Stromal cell of bone marrow (primary cell): Measurements from ENCODE around the gene UPK3B.
"Not testable (repeated sequence)": the region's sequence is repeated elsewhere in the genome, so short reads cannot be mapped to it uniquely, and the experiment has no call there.

ENCODE experiments used
- DNase-seq: peaks from one replicate; pipeline ENCODE4 v3.0.0-alpha.2; 2012; ENCODE audit warnings: low read depth

The UPK3B gene

GRCh38 chr7:76509931-76510877 is at the start of gene UPK3B:
UPK3B (plus strand) TSS chr7:76510552; CDS start chr7:76510653, 101 bp downstream.
- no peak for DNase-seq

DNA sequence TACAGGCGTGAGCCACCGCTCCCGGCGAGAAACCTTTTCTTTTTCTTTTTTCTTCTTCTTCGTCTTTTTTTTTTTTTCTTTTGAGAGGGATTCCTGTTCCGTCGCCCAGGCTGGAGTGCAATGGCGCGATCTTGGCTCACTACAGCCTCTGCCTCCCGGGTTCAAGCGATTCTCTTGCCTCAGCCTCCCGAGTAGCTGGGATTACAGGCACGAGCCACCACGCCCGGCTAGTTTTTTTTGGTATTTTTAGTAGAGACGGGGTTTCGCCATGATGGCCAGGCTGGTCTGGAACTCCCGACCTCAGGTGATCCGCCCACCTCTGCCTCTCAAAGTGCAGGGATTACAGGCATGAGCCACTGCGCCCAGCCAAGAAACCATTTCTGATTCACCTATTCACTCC is 49.6 kb upstream of the UPK3B start:
- not testable (repeated sequence) for DNase-seq

DNA sequence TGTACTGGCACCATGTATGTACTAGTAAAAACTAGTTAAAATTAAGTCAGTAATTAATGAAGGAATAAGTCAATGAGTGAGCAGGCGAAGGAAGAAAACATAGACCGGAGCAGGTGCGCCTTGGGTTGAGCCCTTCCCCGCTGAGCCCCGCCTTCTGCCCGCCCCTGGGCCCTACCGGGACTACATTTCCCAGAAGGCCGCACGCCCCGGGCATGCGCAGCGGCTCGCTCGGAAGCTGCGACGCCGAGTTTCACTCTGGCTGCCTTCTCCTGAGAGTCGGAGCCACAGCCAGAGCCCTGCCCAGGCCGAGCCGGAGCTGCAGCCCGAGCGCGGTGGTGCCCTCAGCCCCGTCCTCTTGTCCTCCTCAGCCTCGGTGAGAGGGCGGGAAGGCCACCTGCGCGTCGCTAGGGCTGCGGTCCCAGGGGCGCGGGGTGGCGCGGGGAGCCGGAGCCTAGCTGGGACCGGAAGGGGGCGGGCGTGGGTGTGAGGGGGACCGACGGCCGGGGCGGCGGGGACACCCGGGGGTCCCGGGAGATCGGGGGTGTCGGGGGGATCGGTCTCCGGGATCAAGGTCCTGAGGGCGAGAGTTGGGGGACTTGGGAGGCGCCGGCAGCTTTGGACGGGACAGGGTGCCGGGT is 48.8 kb upstream of the UPK3B start, which contains the start of gene DTX2:
Gene DTX2, plus strand, starts transcription at position 246 of the 638 bp plus-strand sequence. CDS start 18,801 bp downstream, outside the sequence.
- not testable (repeated sequence) for DNase-seq

DNA sequence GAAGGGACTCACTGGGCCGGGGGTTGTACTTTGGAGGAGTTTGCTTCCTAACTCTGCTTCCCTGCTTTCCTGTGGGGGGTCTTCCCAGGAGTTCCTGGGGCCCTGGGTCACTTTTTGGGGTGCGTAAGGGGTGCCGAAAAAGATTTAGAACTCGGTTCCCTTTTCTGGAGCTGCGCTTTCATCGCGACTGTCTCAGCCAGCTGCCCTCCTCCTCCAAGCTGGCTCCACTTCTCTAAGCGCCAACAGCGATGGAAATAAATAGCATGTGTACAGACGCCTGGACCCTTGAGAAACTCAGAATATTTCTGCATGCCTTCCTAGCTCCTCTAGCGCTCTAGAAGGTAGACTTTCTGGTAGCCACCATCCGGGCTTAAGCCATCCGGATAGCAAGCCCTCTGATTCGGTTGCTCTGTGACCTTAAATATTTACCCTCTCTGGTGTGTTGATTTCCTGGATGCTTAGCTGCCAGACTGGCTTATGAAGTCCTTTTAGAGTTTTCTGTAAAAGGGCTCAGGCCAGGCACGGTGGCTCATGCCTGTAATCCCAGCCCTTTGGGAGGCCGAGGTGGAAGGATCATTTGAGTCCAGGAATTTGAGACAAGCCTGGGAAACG is 48.0 kb upstream of the UPK3B start:
- not testable (repeated sequence) for DNase-seq

- DNase-seq = not testable (repeated sequence)
Observed at GRCh38 chr7:76464959-76465358, 45.4 kb upstream of the UPK3B start.

- DNase-seq = not testable (repeated sequence)
Observed at GRCh38 chr7:76465950-76466349, 44.4 kb upstream of the UPK3B start.

- not testable (repeated sequence) for DNase-seq
Observed at GRCh38 chr7:76467743-76468404, 42.5 kb upstream of the UPK3B start.

- not testable (repeated sequence) for DNase-seq
Observed at GRCh38 chr7:76471556-76472221, 38.7 kb upstream of the UPK3B start.

DNA sequence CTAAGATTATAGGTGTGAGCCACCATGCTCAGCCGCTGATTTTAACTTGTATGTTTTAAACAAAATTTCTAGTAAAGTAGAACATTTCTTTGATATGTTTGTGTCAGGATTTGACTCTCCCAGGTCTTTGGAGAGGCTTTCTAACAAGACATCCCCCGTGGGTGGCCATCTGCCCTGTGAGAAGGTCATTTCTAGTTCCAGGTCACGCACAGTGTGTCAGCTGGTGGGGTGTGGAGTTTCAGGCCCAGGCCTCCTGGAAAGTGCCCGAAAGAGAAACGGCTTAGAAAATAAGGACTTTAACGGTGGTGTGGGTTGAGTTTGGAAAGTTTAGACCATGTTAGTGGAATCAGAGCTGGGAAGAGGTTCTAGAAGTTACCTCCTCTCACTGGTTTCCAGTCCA is 37.3 kb upstream of the UPK3B start:
- not testable (repeated sequence) for DNase-seq

DNA sequence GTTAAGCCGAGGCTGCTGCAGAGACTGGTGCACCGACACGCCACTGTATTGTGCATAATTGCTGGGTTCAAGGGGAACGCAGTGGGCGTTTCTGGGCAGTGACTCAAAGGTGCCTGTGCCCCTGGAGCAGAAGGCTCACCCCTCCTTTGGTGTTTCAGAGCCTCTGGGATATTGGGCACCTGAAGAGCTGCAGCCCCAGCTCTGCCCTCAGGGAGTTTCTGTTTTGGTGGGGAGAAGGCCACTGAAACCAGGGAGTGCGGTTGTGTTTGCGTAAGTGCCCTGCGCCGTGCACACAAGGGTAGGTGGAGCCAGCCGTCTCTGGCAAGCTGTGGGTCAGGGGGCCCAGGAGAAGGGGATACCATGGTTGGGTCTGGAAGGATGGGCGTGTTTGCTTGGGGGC is 34.1 kb upstream of the UPK3B start:
- DNase-seq = not testable (repeated sequence)

DNA sequence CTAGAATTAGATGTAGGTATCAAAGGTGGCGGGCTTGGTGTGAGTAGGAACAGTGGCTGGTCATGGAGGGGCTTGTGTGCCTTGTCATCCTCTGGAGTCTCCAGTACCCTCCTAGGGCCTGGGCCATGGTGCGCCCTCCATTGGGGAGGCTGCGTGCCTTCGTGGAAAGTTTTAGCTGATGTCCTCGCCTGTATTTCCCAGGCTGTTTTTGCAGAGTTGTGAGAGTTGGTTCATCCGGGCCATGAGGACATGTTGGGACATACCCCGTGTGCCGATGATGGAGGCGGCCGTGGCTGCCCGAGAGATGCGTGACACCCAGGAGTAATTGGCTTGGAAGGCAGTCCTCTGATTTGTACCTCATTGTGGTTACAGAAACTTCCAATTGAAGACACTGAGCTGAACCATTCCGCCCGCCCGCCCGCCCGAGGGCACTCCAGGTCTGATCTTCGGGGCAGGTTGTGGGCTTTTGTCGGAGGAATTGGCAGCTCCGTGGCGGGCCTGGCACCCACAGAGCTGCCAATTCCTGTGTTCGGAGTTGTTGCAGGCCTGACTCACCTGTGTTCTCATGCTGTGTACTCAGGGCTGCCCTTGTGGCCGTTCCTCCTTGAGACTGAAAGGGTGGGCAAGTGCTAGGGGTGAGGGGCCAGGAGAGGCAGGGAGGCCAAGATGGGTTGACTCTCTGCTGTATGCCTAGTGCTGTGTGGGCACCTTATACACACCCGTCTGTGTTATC is 33.4 kb upstream of the UPK3B start:
- not testable (repeated sequence) for DNase-seq

DNA sequence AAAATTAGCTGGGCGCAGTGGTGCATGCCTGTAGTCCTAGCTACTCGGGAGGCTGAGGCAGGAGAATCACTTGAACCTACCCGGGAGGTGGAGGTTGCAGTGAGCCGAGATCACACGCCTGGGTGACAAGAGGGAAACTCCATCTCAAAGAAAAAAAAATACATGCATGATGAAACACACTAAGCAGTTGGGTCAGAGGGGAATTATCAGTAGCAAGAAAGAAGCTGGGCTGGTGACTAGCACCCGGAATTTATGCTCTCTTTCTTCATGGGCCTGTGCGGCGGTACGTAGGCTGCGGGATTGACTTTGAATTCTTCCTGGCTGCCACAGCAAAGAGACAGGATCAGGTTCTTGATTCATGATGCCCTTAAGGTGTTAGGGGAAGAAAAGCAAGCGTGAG is 30.7 kb upstream of the UPK3B start:
- DNase-seq = not testable (repeated sequence)

DNA sequence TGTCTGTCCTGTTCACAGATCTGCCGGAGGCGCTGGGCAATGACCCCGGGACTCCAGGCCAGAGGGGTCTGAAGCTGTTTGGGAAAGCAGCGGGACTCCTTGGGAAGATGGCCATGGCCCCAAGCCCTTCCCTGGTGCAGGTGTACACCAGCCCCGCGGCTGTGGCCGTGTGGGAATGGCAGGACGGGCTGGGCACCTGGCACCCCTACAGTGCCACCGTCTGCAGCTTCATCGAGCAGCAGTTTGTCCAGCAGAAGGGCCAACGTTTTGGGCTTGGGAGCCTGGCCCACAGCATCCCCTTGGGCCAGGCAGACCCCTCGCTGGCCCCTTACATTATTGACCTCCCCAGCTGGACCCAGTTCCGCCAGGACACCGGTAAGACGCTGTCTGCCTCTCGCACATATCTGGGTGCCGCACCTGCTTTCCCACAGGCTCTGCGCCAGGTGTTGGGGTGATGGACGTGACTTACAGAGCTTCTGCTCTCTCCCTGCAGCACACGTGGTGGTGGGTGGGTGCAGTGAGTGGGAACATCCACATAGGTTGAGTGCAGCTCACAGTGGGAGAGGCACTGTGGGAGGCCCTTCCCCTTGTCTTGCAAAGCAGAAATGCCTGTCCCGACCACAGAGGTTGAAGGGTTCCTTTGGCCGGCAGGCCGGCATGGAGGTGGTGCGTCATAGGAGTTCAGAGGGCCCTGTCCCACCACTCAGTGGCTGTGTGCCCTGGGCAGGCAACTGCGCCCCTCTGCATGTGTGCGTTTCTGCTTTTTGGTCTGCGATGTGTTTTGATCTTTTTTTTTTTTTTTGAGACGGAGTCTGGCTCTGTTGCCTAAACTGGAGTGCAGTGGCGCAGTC is 29.7 kb upstream of the UPK3B start:
- not testable (repeated sequence) for DNase-seq

GRCh38 chr7:76482660-76483059 is 27.7 kb upstream of the UPK3B start:
- DNase-seq = not testable (repeated sequence)

DNA sequence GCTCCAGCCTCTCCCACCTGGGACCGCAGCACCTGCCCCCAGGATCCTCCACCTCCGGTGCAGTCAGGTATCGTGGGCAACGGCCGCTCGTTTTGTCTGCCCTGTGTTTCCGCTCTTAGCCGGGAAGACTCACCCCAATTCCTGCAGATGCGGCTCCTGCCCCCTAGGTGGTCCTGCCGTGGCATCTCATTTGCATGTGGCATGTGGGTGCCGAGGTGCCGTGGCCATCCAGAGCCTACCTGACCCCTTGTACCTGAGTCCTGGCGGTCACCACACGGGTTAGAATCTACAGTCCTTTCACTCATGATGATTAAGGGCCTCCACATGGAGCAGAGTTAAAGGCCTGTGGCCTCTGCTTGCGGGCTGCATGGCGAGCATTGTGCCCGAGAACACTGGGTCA is 27.3 kb upstream of the UPK3B start:
- DNase-seq = not testable (repeated sequence)

- DNase-seq = not testable (repeated sequence)
Observed at GRCh38 chr7:76484456-76484855, 25.9 kb upstream of the UPK3B start.

DNA sequence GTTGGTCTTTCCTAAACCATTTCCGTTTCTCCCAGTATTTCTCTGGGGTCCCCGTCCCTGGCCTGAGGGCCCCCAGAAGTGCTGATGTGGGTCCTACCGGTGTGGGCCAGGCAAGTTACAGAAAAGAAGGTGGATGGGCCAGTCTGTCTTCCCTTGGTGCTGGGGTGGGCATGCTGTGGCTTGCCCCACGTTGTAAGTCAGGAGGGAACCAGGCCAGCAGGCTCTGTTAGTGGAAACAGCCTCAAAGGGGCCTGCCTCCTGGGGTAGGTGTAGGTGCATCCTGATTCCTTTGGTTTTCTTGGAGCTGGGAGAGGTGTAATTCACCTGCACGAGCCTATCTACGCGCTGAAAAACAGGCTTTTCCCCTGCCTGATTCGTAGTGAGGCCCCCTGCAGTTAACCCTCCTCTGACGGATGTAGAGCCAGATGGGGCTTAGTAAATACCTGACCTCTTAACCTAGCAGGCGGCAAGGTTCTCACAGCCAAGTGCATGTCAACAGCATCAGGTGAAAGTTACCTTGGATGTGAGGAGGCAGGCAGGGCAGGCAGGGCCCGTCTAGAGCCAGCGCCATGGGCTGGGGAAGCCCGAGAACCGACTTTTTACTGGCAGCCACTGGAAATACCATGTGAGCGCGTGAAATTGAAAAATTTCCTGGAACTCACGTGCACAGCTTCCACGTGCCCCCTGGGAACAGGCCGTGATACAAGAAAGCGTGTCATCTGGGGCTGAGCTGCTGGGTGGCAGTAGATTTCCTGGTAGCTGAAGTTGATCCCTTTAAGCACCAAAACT is 24.3 kb upstream of the UPK3B start:
- DNase-seq = not testable (repeated sequence)

- not testable (repeated sequence) for DNase-seq
Observed at GRCh38 chr7:76486618-76487017, 23.7 kb upstream of the UPK3B start.

DNA sequence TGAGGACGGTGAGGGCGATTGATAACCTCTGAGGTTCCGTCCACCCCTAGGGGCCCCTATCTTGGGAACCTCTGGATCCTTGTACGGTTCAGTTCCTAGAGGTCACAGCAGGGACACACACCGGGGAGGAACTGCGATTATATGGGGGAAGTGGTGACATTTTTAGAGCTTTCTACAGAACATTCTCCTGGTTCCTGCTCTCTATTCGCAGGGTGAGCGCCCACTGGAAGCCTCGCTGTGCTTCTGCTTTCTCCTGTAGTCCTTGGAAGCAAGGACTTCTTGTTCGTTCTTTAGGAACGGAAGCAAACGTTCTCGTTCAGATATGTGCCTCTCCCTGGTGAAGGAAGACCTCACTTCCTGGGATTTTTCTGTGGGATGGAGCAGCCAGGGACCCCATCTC is 22.4 kb upstream of the UPK3B start:
- not testable (repeated sequence) for DNase-seq
